ENCODE data around the gene KCTD21. TPM values are rescaled to one million over a fixed set of nuclear protein-coding genes. Genes with fewer than 3 reads are reported as not detected.

Gene KCTD21
- total and polyA plus RNA-seq, 10 of the 15 experiments (the other 5 are each of a cell fraction or from before 2014, with no cell fraction given), result 0.63 to 5.4 (median 3.6) TPM

- no peak for TF ChIP-seq IRF5 (IDR thresholded peaks at IDR 0.05; ENCODE audit: borderline replicate concordance)
- peak; percentile 78 for TF ChIP-seq CREM (IDR thresholded peaks at IDR 0.05; ENCODE audit: low read depth)
- TF ChIP-seq USF1 (IDR thresholded peaks at IDR 0.05; ENCODE audit: borderline replicate concordance, extremely low read length, insufficient read depth, low read depth, low read length), result no peak
- peak; percentile 76 for TF ChIP-seq PKNOX1 (IDR thresholded peaks at IDR 0.05)
- TF ChIP-seq GABPA (IDR thresholded peaks at IDR 0.05; ENCODE audit: low read depth), result no peak
- 0 out of 2 replicates have a peak, but pooled peaks have one; percentile 83 for TF ChIP-seq TARDBP (IDR thresholded peaks at IDR 0.05; ENCODE audit: borderline replicate concordance)
- TF ChIP-seq ZBTB33 (IDR thresholded peaks at IDR 0.05), result peak; percentile 27; the same call in 1 of the 2 replicates
- peak; percentile 86 for TF ChIP-seq SP1 (IDR thresholded peaks at IDR 0.05; ENCODE audit: low read depth, low read length)
- no peak for TF ChIP-seq ZBTB11 (CRISPR knock-in tag; IDR thresholded peaks at IDR 0.05)
- peak; percentile 16; the same call in 1 of the 2 replicates for TF ChIP-seq EED (IDR thresholded peaks at IDR 0.05; ENCODE audit: low read depth)
- peak; percentile 52; the same call in 1 of the 2 replicates for TF ChIP-seq SIN3A (IDR thresholded peaks at IDR 0.05; ENCODE audit: low read depth, low read length)
- TF ChIP-seq SMARCA5 (IDR thresholded peaks at IDR 0.05), result peak; percentile 100
- TF ChIP-seq STAT1 (conservative IDR thresholded peaks at IDR 0.05), result 0 out of 2 replicates have a peak, but pooled peaks have one; percentile 58
- no peak for TF ChIP-seq MTA3 (IDR thresholded peaks at IDR 0.05; ENCODE audit: borderline replicate concordance, low read length)
- no peak for TF ChIP-seq CBFB (IDR thresholded peaks at IDR 0.05; ENCODE audit: low read depth)
- peak; percentile 94 for TF ChIP-seq RELB (IDR thresholded peaks at IDR 0.05; ENCODE audit: low read depth)
- 0 out of 2 replicates have a peak, but pooled peaks have one; percentile 23 for TF ChIP-seq ZNF384 (IDR thresholded peaks at IDR 0.05; ENCODE audit: borderline replicate concordance, low read depth, low read length)
Measured at GRCh38 chr11:78188286-78189173, at the start of gene KCTD21, which contains the start of gene USP35 (continued).

All from GM12878 (cell line).